ENCODE data around the gene BFSP2.

BFSP2 gene, protein sequence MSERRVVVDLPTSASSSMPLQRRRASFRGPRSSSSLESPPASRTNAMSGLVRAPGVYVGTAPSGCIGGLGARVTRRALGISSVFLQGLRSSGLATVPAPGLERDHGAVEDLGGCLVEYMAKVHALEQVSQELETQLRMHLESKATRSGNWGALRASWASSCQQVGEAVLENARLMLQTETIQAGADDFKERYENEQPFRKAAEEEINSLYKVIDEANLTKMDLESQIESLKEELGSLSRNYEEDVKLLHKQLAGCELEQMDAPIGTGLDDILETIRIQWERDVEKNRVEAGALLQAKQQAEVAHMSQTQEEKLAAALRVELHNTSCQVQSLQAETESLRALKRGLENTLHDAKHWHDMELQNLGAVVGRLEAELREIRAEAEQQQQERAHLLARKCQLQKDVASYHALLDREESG

DNA sequence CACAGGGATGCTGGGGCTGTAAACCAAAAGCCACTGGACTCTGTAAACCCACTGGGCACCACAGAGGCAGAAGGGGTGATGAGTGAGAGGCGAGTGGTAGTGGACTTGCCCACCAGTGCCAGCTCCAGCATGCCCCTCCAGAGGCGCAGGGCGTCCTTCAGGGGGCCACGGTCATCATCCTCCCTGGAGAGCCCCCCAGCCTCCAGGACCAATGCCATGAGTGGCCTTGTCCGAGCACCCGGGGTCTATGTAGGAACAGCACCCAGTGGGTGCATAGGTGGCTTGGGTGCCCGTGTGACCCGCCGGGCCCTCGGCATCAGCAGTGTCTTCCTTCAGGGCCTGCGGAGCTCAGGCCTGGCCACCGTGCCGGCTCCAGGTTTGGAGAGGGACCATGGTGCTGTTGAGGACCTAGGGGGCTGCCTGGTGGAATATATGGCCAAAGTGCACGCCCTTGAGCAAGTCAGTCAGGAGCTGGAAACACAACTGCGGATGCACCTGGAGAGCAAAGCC is at the start of gene BFSP2:
Gene BFSP2, plus strand, starts transcription at position 51 of the 510 bp plus-strand sequence. Its CDS starts 28 bp downstream, at position 79.
- H3K27ac ChIP-seq (ENCODE audit: low read depth, low read length): no peak within 1 kb of the TSS
- H3K4me3 ChIP-seq (ENCODE audit: low read depth in 1 of 2, low read length in 2 of 2): no peak within 1 kb of the TSS
- H3K4me1 ChIP-seq (ENCODE audit: control insufficient read depth in 1 of 2, insufficient read depth in 2 of 2, low read length in 2 of 2): no peaks in the 10 kb centered on the region
- no peak within 1 kb of the TSS for H3K9ac ChIP-seq (ENCODE audit: low read depth in 1 of 2, low read length in 2 of 2)
- H3K9me3 ChIP-seq (ENCODE audit: control insufficient read depth in 1 of 2, low read length in 2 of 2): no peaks in the 10 kb centered on the region
- no peaks in the 10 kb centered on the region for H3K36me3 ChIP-seq (ENCODE audit: control insufficient read depth in 1 of 2, insufficient read depth in 2 of 2, low read length in 2 of 2)
- H3K27me3 ChIP-seq (ENCODE audit: control insufficient read depth in 1 of 2, insufficient read depth in 2 of 2, low read length in 2 of 2): no peaks in the 10 kb centered on the region

DNA sequence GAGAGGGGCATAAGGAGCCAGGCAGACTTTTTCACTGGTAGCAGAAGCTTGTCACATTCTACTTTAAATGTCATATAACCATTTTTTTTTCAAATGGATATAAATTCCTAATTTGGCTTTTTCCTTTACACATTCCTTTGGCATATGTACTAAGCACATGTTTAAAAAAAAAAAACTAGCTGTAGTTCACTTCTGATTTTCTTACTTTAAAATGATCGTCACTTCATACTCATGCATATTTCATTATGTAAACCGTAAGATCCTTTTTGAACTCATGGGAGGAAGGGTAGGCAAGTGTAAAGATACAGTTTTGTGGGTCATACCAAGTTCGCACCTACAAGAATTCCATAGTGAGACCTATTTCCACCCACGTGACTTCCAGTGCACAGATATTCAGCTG is 45.1 kb upstream of the BFSP2 start:
- Histone ChIP-seq H3K9ac (ENCODE audit: low read depth in 1 of 2, low read length in 2 of 2) (no peak overlapping the region), H3K27ac (ENCODE audit: low read depth, low read length) (no peak overlapping the region)

DNA sequence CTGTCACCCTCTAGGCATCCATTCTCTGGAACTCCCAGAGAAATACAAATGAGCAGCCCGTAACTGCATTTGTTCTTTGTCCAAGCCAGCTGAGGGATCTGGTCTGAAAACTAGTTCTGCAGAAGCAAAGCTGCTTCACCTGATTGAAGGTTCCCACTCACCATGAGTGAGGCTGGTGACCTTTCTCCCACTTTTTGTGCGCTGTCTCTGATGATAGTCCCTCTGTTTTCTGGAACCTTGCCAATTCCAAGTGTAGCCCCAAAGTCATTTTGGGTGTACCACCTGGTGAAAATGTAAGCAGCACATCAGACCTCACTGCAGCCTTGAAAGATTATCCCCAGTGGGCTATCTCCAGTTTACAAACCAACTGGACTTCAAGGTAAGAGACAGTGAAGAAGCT is 39.4 kb upstream of the BFSP2 start:
- Histone ChIP-seq H3K9ac (ENCODE audit: low read depth in 1 of 2, low read length in 2 of 2) (no peak overlapping the region), H3K27me3 (ENCODE audit: control insufficient read depth in 1 of 2, insufficient read depth in 2 of 2, low read length in 2 of 2) (no peaks in the 10 kb centered on the region), H3K36me3 (ENCODE audit: control insufficient read depth in 1 of 2, insufficient read depth in 2 of 2, low read length in 2 of 2) (no peaks in the 10 kb centered on the region), H3K9me3 (ENCODE audit: control insufficient read depth in 1 of 2, low read length in 2 of 2) (no peaks in the 10 kb centered on the region), H3K4me3 (ENCODE audit: low read depth in 1 of 2, low read length in 2 of 2) (no peak overlapping the region), H3K27ac (ENCODE audit: low read depth, low read length) (no peak overlapping the region), H3K4me1 (ENCODE audit: control insufficient read depth in 1 of 2, insufficient read depth in 2 of 2, low read length in 2 of 2) (no peaks in the 10 kb centered on the region)

More for the DNA sequence above, 45.1 kb upstream of the BFSP2 start:
- no peaks in the 10 kb centered on the region for H3K36me3 ChIP-seq (ENCODE audit: control insufficient read depth in 1 of 2, insufficient read depth in 2 of 2, low read length in 2 of 2)
- no peaks in the 10 kb centered on the region for H3K4me1 ChIP-seq (ENCODE audit: control insufficient read depth in 1 of 2, insufficient read depth in 2 of 2, low read length in 2 of 2)
- no peak overlapping the region for H3K4me3 ChIP-seq (ENCODE audit: low read depth in 1 of 2, low read length in 2 of 2)
- H3K9me3 ChIP-seq (ENCODE audit: control insufficient read depth in 1 of 2, low read length in 2 of 2): no peaks in the 10 kb centered on the region
- H3K27me3 ChIP-seq (ENCODE audit: control insufficient read depth in 1 of 2, insufficient read depth in 2 of 2, low read length in 2 of 2): no peaks in the 10 kb centered on the region

DNA sequence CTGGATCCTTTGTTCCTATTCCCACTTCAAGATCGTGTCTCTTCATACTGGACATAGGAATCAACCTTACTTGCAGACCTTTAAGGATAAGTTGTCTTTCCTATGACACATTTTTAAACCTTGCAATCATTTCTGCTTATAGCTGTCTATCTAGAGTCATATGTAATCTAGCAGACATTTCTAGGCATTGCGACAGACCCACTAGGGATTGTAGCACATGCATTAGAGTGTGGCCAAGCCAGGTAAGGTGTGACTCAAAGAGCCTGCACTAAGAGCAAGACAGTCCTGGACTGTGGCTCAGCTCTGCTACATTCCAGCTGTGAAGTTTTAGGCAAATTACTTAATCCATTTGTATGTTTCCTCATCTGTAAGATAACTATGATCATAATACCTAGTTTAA is 38.8 kb upstream of the BFSP2 start:
- Histone ChIP-seq H3K9ac (ENCODE audit: low read depth in 1 of 2, low read length in 2 of 2) (no peak overlapping the region), H3K4me1 (ENCODE audit: control insufficient read depth in 1 of 2, insufficient read depth in 2 of 2, low read length in 2 of 2) (no peaks in the 10 kb centered on the region), H3K27me3 (ENCODE audit: control insufficient read depth in 1 of 2, insufficient read depth in 2 of 2, low read length in 2 of 2) (no peaks in the 10 kb centered on the region), H3K27ac (ENCODE audit: low read depth, low read length) (no peak overlapping the region), H3K9me3 (ENCODE audit: control insufficient read depth in 1 of 2, low read length in 2 of 2) (no peaks in the 10 kb centered on the region), H3K36me3 (ENCODE audit: control insufficient read depth in 1 of 2, insufficient read depth in 2 of 2, low read length in 2 of 2) (no peaks in the 10 kb centered on the region), H3K4me3 (ENCODE audit: low read depth in 1 of 2, low read length in 2 of 2) (no peak overlapping the region)

DNA sequence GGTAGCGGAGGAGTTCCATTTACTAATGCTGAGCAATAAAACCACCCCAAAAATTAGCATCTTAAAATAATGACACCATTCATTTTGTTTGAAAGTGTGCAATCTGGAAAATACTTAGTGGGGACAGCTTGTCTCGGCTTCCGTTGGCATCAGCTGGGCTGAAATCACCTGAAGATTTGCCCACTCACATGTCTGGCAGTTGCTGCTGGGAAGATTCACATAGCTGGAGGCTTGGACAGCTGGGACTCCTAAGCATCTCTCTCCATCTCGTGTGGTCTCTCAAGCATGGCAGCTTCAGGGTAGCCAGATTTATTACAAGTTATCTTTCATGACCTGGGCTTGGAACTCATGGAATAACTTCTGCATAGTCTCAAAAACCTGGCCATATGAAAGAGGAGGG is 38.4 kb upstream of the BFSP2 start:
- H3K27ac ChIP-seq (ENCODE audit: low read depth, low read length): no peak overlapping the region
- no peaks in the 10 kb centered on the region for H3K27me3 ChIP-seq (ENCODE audit: control insufficient read depth in 1 of 2, insufficient read depth in 2 of 2, low read length in 2 of 2)
- H3K4me3 ChIP-seq (ENCODE audit: low read depth in 1 of 2, low read length in 2 of 2): no peak overlapping the region
- no peaks in the 10 kb centered on the region for H3K9me3 ChIP-seq (ENCODE audit: control insufficient read depth in 1 of 2, low read length in 2 of 2)
- H3K9ac ChIP-seq (ENCODE audit: low read depth in 1 of 2, low read length in 2 of 2): no peak overlapping the region
- H3K4me1 ChIP-seq (ENCODE audit: control insufficient read depth in 1 of 2, insufficient read depth in 2 of 2, low read length in 2 of 2): no peaks in the 10 kb centered on the region
- no peaks in the 10 kb centered on the region for H3K36me3 ChIP-seq (ENCODE audit: control insufficient read depth in 1 of 2, insufficient read depth in 2 of 2, low read length in 2 of 2)

DNA sequence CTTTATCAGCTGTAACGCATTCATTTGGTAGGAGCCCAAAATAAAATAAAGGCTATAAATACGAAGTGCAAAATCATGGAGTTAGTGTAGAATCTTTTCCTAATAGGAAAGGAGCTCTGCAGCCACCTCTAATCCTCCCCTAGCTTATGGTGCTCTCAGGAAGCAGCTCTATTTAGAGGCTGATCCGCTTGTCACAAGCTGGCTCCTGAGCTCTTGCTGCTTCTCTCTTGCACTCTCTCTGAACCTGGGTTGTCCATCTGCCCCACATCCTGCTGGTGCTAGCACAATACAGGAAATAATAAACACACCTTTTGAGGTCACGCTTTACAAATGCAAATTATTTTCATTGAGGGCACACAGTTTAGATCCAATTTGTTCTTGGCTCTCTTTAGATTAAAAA is 37.3 kb upstream of the BFSP2 start:
- Histone ChIP-seq H3K9me3 (ENCODE audit: control insufficient read depth in 1 of 2, low read length in 2 of 2) (no peaks in the 10 kb centered on the region), H3K4me1 (ENCODE audit: control insufficient read depth in 1 of 2, insufficient read depth in 2 of 2, low read length in 2 of 2) (no peaks in the 10 kb centered on the region), H3K27me3 (ENCODE audit: control insufficient read depth in 1 of 2, insufficient read depth in 2 of 2, low read length in 2 of 2) (no peaks in the 10 kb centered on the region), H3K36me3 (ENCODE audit: control insufficient read depth in 1 of 2, insufficient read depth in 2 of 2, low read length in 2 of 2) (no peaks in the 10 kb centered on the region), H3K27ac (ENCODE audit: low read depth, low read length) (no peak overlapping the region), H3K9ac (ENCODE audit: low read depth in 1 of 2, low read length in 2 of 2) (no peak overlapping the region), H3K4me3 (ENCODE audit: low read depth in 1 of 2, low read length in 2 of 2) (no peak overlapping the region)

DNA sequence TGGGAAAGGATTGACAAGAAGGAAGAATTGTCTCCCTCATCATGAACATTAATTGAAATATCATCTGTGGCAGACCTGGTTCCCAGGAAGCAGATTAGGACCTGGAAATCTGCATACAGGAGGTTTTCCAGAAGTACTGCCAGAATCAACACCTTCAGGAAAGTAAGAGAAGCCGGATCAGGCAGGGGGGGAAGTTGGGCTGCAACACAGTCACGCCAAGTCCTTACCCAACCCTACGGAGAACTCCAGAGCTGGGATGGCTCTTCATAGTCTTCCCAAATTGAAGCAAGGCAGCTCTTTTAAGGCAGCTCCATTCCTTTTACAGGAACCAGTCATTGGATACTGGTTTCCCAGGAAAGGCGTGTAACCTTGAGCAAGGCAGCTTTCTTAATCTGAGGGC is 35.2 kb upstream of the BFSP2 start:
- H3K4me3 ChIP-seq (ENCODE audit: low read depth in 1 of 2, low read length in 2 of 2): no peak overlapping the region
- no peaks in the 10 kb centered on the region for H3K36me3 ChIP-seq (ENCODE audit: control insufficient read depth in 1 of 2, insufficient read depth in 2 of 2, low read length in 2 of 2)
- H3K27me3 ChIP-seq (ENCODE audit: control insufficient read depth in 1 of 2, insufficient read depth in 2 of 2, low read length in 2 of 2): no peaks in the 10 kb centered on the region
- H3K27ac ChIP-seq (ENCODE audit: low read depth, low read length): no peak overlapping the region
- no peaks in the 10 kb centered on the region for H3K4me1 ChIP-seq (ENCODE audit: control insufficient read depth in 1 of 2, insufficient read depth in 2 of 2, low read length in 2 of 2)
- no peaks in the 10 kb centered on the region for H3K9me3 ChIP-seq (ENCODE audit: control insufficient read depth in 1 of 2, low read length in 2 of 2)
- H3K9ac ChIP-seq (ENCODE audit: low read depth in 1 of 2, low read length in 2 of 2): no peak overlapping the region

DNA sequence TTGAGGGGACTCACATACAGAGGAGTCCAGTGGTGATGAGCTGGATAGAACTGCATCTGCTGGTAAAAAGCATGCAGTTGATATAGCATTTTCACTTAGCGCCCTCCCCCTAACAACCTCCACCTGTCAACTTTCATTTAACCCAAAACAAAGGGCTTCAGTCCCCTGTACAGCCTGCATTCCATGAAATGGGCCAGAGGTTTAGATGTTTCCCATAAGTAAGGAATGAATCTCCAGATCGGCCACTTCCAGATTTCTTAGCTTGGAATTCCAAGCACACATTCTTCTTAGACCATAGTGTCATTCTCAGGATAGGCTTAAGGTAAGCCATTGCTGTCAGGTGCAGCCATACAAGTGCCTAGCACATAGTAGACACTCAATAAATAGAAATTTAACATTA is 32.9 kb upstream of the BFSP2 start:
- Histone ChIP-seq H3K4me3 (ENCODE audit: low read depth in 1 of 2, low read length in 2 of 2) (no peak overlapping the region), H3K27me3 (ENCODE audit: control insufficient read depth in 1 of 2, insufficient read depth in 2 of 2, low read length in 2 of 2) (no peaks in the 10 kb centered on the region), H3K27ac (ENCODE audit: low read depth, low read length) (no peak overlapping the region), H3K36me3 (ENCODE audit: control insufficient read depth in 1 of 2, insufficient read depth in 2 of 2, low read length in 2 of 2) (no peaks in the 10 kb centered on the region), H3K9ac (ENCODE audit: low read depth in 1 of 2, low read length in 2 of 2) (no peak overlapping the region), H3K4me1 (ENCODE audit: control insufficient read depth in 1 of 2, insufficient read depth in 2 of 2, low read length in 2 of 2) (no peaks in the 10 kb centered on the region), H3K9me3 (ENCODE audit: control insufficient read depth in 1 of 2, low read length in 2 of 2) (no peaks in the 10 kb centered on the region)

DNA sequence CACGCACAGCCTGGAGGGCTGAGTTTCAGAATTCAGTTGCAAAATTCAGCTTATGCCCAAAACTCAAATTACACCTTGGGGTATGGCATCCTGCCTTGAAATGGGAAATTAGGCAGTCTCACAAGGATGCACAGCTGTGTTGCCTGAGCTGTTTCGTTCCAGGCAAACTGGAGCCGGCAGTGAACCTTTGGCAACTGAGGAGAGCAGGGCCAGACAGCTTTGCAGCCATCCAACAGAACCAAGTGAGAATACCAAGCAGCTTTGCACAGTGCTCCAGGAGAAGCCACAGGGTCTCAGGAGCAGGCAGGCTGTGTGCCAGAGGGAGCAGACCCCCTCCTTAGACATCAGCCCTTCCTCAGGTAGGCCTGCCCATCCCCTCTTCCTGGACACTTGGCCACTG is 32.5 kb upstream of the BFSP2 start:
- Histone ChIP-seq H3K27ac (ENCODE audit: low read depth, low read length) (no peak overlapping the region), H3K4me3 (ENCODE audit: low read depth in 1 of 2, low read length in 2 of 2) (no peak overlapping the region), H3K36me3 (ENCODE audit: control insufficient read depth in 1 of 2, insufficient read depth in 2 of 2, low read length in 2 of 2) (no peaks in the 10 kb centered on the region), H3K27me3 (ENCODE audit: control insufficient read depth in 1 of 2, insufficient read depth in 2 of 2, low read length in 2 of 2) (no peaks in the 10 kb centered on the region), H3K9me3 (ENCODE audit: control insufficient read depth in 1 of 2, low read length in 2 of 2) (no peaks in the 10 kb centered on the region), H3K9ac (ENCODE audit: low read depth in 1 of 2, low read length in 2 of 2) (no peak overlapping the region), H3K4me1 (ENCODE audit: control insufficient read depth in 1 of 2, insufficient read depth in 2 of 2, low read length in 2 of 2) (no peaks in the 10 kb centered on the region)

DNA sequence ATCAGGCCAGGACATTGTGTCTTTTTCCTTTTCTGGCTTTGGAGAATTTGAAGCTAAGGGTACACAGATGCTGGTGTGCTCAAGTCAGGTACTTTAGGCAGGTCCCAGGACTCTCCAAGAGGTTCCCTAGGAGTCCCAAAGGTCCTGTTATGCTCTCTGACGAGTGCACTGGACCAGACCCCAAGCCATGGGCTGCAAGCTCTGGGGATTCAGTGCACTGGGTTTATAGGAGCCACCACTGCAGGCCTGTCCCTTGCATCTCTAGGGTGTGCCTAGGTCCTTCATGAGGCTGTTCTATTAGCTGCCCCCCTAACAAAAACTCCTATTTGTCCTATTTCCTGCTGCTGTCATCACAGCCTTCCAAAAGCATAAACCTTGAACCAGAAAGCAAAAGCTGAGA is 31.9 kb upstream of the BFSP2 start:
- no peaks in the 10 kb centered on the region for H3K9me3 ChIP-seq (ENCODE audit: control insufficient read depth in 1 of 2, low read length in 2 of 2)
- no peak overlapping the region for H3K27ac ChIP-seq (ENCODE audit: low read depth, low read length)
- H3K27me3 ChIP-seq (ENCODE audit: control insufficient read depth in 1 of 2, insufficient read depth in 2 of 2, low read length in 2 of 2): no peaks in the 10 kb centered on the region

More for the DNA sequence above, 31.9 kb upstream of the BFSP2 start:
- Histone ChIP-seq H3K4me3 (ENCODE audit: low read depth in 1 of 2, low read length in 2 of 2) (no peak overlapping the region), H3K4me1 (ENCODE audit: control insufficient read depth in 1 of 2, insufficient read depth in 2 of 2, low read length in 2 of 2) (no peaks in the 10 kb centered on the region), H3K9ac (ENCODE audit: low read depth in 1 of 2, low read length in 2 of 2) (no peak overlapping the region), H3K36me3 (ENCODE audit: control insufficient read depth in 1 of 2, insufficient read depth in 2 of 2, low read length in 2 of 2) (no peaks in the 10 kb centered on the region)
